NB4 (cell line): ENCODE measurements around the gene STK10.

Experiments
- CTCF ChIP-seq: IDR thresholded peaks from one replicate; pipeline ENCODE4 v1.5.1; 2012; ENCODE audit warnings: low read depth, low read length
- MAX ChIP-seq: IDR thresholded peaks from 2 replicates; pipeline ENCODE4 v1.6.1; 2011; ENCODE audit warnings: low read depth, low read length
- POLR2A ChIP-seq: IDR thresholded peaks from 2 replicates; pipeline ENCODE4 v1.6.1; 2011; ENCODE audit warnings: mild to moderate bottlenecking; ENCODE audit not compliant: insufficient read length; ENCODE audit errors: extremely low read depth

GRCh38 chr5:172002840-172003512 lies 185.0 kb downstream of the STK10 start:
- TF ChIP-seq CTCF: no peak
- no peak for TF ChIP-seq POLR2A
- no peak for TF ChIP-seq MAX
